HepG2 (cell line): Measurements from ENCODE around the gene ZBTB47. TPM values are rescaled to one million over a fixed set of nuclear protein-coding genes. Genes with fewer than 3 reads are reported as not detected.

Source experiments
- DNMT3B ChIP-seq: conservative IDR thresholded peaks from 2 replicates; pipeline ENCODE4 v1.6.1; 2016; ENCODE audit warnings: missing biosample characterization, control low read depth
- FOSL2 ChIP-seq: sonication (generic); formaldehyde crosslinking; IDR thresholded peaks from 2 replicates; pipeline ENCODE4 v1.4.0; 2020; ENCODE audit warnings: missing genetic modification reagents
- HDAC2 ChIP-seq: sonication (generic); formaldehyde crosslinking; IDR thresholded peaks from 2 replicates; pipeline ENCODE4 v1.4.0; 2020; ENCODE audit warnings: missing genetic modification reagents
- HNF4G ChIP-seq, 2 experiments: sonication (generic) in 1 of 2; formaldehyde crosslinking in 1 of 2; IDR thresholded peaks; 2 replicates each; pipeline versions ENCODE4 v1.4.0 to v1.6.1; 2011 to 2020; ENCODE audit warnings: borderline replicate concordance in 2 of 2, low read depth in 2 of 2, mild to moderate bottlenecking in 2 of 2, low read length in 1 of 2, missing genetic modification reagents in 1 of 2, moderate library complexity in 1 of 2
- MIXL1 ChIP-seq: IDR thresholded peaks from 2 replicates; pipeline ENCODE4 v1.6.1; 2016
- MTA3 ChIP-seq: sonication (generic); formaldehyde crosslinking; IDR thresholded peaks from 2 replicates; pipeline ENCODE4 v1.4.0; 2020; ENCODE audit warnings: missing genetic modification reagents
- NFE2L1 ChIP-seq: sonication (generic); formaldehyde crosslinking; IDR thresholded peaks from 2 replicates; pipeline ENCODE4 v1.4.0; 2020; ENCODE audit warnings: missing genetic modification reagents, mild to moderate bottlenecking, borderline replicate concordance
- RELA ChIP-seq: sonication (generic); formaldehyde crosslinking; IDR thresholded peaks from 2 replicates; pipeline ENCODE4 v1.4.0; 2020; ENCODE audit warnings: missing genetic modification reagents
- SNAI1 ChIP-seq: sonication (generic); formaldehyde crosslinking; IDR thresholded peaks from 2 replicates; pipeline ENCODE4 v1.5.0; 2020; ENCODE audit warnings: mild to moderate bottlenecking, missing genetic modification reagents, borderline replicate concordance
- U2AF1 ChIP-seq: fragments of 200-400 bp; formaldehyde crosslinking; optimal IDR thresholded peaks from 2 replicates; pipeline ENCODE3; 2017; ENCODE audit warnings: mild to moderate bottlenecking, low read depth, low read length
- ZNF253 ChIP-seq: sonication (generic); formaldehyde crosslinking; IDR thresholded peaks from 2 replicates; pipeline ENCODE4 v1.8.0; 2022; ENCODE audit warnings: mild to moderate bottlenecking, missing genetic modification reagents, borderline replicate concordance
- ZNF263 ChIP-seq: sonication (generic); formaldehyde crosslinking; IDR thresholded peaks from 2 replicates; pipeline ENCODE4 v1.4.0; 2020; ENCODE audit warnings: missing genetic modification reagents
- ZNF350 ChIP-seq: sonication (generic); formaldehyde crosslinking; IDR thresholded peaks from 2 replicates; pipeline ENCODE4 v1.4.0; 2020; ENCODE audit warnings: mild to moderate bottlenecking, low read depth, missing genetic modification reagents, borderline replicate concordance
- ZNF383 ChIP-seq: sonication (generic); formaldehyde crosslinking; IDR thresholded peaks from 2 replicates; pipeline ENCODE4 v1.4.0; 2020; ENCODE audit warnings: missing genetic modification reagents, mild to moderate bottlenecking, borderline replicate concordance
- ZSCAN12 ChIP-seq: sonication (generic); formaldehyde crosslinking; IDR thresholded peaks from 2 replicates; pipeline ENCODE4 v1.9.0; 2021; ENCODE audit warnings: mild to moderate bottlenecking, missing genetic modification reagents
- polyA plus RNA-seq, 8 experiments: library from polyadenylated mRNA; depleted of rRNA in 3 of 8; stranded (reverse) in 7 of 8; unstranded in 1 of 8; fragments of >200 nt; fragmentation: Illumina TruSeq in 4 of 8; extraction: Trizol in 4 of 8; gene quantifications; 2 replicates each; pipeline versions ENCODE4 v1.2.1 to v1.2.3, GENCODE V29; 2011 to 2016; ENCODE audit warnings: low read depth in 4 of 8, missing spikeins in 1 of 8, mixed read lengths in 1 of 8; ENCODE audit not compliant: insufficient read depth in 1 of 8
- total RNA-seq, 5 experiments: library from RNA; depleted of rRNA; stranded (reverse); fragments of >200 nt; fragmentation: Illumina TruSeq; extraction: Trizol; gene quantifications; 2 replicates each; pipeline ENCODE4 v1.2.3, GENCODE V29; 2016; ENCODE audit warnings: low read depth in 1 of 5
- TF ChIP-seq, protein P1 (sequence below): sonication (generic); formaldehyde crosslinking; conservative IDR thresholded peaks from 2 replicates; pipeline ENCODE4 v1.8.0; 2022; ENCODE audit warnings: low read depth, missing genetic modification reagents
- TF ChIP-seq, protein P2 (sequence below): sonication (generic); formaldehyde crosslinking; IDR thresholded peaks from 2 replicates; pipeline ENCODE4 v1.5.0; 2020; ENCODE audit warnings: missing genetic modification reagents
- TF ChIP-seq, protein P3 (sequence below): sonication (generic); formaldehyde crosslinking; IDR thresholded peaks from 2 replicates; pipeline ENCODE4 v1.5.0; 2020; ENCODE audit warnings: mild to moderate bottlenecking, missing genetic modification reagents
- TF ChIP-seq, protein P4 (sequence below): sonication (generic); formaldehyde crosslinking; IDR thresholded peaks from 2 replicates; pipeline ENCODE4 v1.4.0; 2020; ENCODE audit warnings: missing genetic modification reagents, borderline replicate concordance
- TF ChIP-seq, protein P5 (sequence below): sonication (generic); formaldehyde crosslinking; IDR thresholded peaks from 2 replicates; pipeline ENCODE4 v1.8.0; 2023; ENCODE audit warnings: mild to moderate bottlenecking, missing genetic modification reagents

Gene ZBTB47
- total and polyA plus RNA-seq, 2 of the 13 experiments (the other 11 are each of a cell fraction or from before 2014, with no cell fraction given): 1.5 to 3.1 TPM

DNA sequence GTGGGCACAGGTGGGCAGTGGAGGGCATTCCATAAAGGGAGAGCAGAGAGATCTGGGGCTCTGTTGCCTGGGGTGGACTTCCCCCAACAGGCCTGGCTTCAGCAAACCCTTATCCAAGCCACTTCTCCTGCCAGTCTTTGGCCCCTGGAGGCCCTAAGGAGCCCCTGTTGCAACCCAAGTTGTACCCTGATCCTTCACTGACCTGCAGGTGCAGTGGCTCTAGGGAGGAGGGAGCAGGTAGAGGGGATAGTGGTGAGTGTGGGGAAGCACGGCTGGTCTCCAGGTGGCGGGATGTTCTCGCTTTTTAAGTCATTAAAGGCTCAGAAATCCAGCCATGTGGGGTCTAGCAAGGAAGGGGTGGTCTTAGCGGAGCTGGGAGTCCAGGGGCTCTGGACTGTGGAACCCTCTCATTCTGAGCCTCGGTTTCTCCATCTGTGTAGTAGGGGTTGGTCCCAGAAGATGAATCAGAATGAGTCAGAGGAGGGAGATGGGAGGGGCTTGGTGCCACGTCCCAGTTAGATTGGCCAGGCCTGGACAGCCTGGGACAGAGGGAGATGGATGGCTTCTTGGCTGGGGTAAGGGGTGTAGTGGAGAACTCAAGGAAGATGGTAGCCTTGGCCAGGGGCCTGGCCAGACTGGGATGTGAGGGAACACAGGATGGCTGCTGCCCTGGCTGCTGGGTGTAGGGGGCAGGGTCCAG is 2.6 kb downstream of the ZBTB47 start (continued):
- TF ChIP-seq, protein P1, sequence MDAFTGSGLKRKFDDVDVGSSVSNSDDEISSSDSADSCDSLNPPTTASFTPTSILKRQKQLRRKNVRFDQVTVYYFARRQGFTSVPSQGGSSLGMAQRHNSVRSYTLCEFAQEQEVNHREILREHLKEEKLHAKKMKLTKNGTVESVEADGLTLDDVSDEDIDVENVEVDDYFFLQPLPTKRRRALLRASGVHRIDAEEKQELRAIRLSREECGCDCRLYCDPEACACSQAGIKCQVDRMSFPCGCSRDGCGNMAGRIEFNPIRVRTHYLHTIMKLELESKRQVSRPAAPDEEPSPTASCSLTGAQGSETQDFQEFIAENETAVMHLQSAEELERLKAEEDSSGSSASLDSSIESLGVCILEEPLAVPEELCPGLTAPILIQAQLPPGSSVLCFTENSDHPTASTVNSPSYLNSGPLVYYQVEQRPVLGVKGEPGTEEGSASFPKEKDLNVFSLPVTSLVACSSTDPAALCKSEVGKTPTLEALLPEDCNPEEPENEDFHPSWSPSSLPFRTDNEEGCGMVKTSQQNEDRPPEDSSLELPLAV: no peak
- no peak for TF ChIP-seq MIXL1 (CRISPR knock-in tag)
- TF ChIP-seq ZNF350 (CRISPR knock-in tag): 0 out of 2 replicates have a peak, but pooled peaks have one; percentile 7
- peak; percentile 37; the same call in 1 of the 2 replicates for TF ChIP-seq ZNF263 (CRISPR knock-in tag)
- TF ChIP-seq SNAI1: no peak
- TF ChIP-seq ZSCAN12 (CRISPR knock-in tag): no peak
- TF ChIP-seq MTA3 (CRISPR knock-in tag): no peak
- no peak for TF ChIP-seq ZNF383 (CRISPR knock-in tag)
- TF ChIP-seq U2AF1: no peak
- TF ChIP-seq, protein P2, sequence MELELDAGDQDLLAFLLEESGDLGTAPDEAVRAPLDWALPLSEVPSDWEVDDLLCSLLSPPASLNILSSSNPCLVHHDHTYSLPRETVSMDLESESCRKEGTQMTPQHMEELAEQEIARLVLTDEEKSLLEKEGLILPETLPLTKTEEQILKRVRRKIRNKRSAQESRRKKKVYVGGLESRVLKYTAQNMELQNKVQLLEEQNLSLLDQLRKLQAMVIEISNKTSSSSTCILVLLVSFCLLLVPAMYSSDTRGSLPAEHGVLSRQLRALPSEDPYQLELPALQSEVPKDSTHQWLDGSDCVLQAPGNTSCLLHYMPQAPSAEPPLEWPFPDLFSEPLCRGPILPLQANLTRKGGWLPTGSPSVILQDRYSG: no peak
- TF ChIP-seq, protein P3, sequence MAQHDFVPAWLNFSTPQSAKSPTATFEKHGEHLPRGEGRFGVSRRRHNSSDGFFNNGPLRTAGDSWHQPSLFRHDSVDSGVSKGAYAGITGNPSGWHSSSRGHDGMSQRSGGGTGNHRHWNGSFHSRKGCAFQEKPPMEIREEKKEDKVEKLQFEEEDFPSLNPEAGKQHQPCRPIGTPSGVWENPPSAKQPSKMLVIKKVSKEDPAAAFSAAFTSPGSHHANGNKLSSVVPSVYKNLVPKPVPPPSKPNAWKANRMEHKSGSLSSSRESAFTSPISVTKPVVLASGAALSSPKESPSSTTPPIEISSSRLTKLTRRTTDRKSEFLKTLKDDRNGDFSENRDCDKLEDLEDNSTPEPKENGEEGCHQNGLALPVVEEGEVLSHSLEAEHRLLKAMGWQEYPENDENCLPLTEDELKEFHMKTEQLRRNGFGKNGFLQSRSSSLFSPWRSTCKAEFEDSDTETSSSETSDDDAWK (CRISPR knock-in tag): no peak
- TF ChIP-seq, protein P4, sequence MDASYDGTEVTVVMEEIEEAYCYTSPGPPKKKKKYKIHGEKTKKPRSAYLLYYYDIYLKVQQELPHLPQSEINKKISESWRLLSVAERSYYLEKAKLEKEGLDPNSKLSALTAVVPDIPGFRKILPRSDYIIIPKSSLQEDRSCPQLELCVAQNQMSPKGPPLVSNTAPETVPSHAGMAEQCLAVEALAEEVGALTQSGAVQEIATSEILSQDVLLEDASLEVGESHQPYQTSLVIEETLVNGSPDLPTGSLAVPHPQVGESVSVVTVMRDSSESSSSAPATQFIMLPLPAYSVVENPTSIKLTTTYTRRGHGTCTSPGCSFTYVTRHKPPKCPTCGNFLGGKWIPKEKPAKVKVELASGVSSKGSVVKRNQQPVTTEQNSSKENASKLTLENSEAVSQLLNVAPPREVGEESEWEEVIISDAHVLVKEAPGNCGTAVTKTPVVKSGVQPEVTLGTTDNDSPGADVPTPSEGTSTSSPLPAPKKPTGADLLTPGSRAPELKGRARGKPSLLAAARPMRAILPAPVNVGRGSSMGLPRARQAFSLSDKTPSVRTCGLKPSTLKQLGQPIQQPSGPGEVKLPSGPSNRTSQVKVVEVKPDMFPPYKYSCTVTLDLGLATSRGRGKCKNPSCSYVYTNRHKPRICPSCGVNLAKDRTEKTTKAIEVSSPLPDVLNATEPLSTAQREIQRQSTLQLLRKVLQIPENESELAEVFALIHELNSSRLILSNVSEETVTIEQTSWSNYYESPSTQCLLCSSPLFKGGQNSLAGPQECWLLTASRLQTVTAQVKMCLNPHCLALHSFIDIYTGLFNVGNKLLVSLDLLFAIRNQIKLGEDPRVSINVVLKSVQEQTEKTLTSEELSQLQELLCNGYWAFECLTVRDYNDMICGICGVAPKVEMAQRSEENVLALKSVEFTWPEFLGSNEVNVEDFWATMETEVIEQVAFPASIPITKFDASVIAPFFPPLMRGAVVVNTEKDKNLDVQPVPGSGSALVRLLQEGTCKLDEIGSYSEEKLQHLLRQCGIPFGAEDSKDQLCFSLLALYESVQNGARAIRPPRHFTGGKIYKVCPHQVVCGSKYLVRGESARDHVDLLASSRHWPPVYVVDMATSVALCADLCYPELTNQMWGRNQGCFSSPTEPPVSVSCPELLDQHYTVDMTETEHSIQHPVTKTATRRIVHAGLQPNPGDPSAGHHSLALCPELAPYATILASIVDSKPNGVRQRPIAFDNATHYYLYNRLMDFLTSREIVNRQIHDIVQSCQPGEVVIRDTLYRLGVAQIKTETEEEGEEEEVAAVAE: no peak
- TF ChIP-seq ZNF253 (CRISPR knock-in tag): no peak
- no peak for TF ChIP-seq DNMT3B
- no peak for TF ChIP-seq HDAC2 (CRISPR knock-in tag)
- TF ChIP-seq FOSL2 (CRISPR knock-in tag): peak; percentile 78
- TF ChIP-seq RELA: no peak
- TF ChIP-seq, protein P5, sequence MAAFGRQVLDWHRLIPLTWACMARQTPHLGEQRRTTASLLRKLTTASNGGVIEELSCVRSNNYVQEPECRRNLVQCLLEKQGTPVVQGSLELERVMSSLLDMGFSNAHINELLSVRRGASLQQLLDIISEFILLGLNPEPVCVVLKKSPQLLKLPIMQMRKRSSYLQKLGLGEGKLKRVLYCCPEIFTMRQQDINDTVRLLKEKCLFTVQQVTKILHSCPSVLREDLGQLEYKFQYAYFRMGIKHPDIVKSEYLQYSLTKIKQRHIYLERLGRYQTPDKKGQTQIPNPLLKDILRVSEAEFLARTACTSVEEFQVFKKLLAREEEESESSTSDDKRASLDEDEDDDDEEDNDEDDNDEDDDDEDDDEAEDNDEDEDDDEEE (CRISPR knock-in tag): no peak
- 0 out of 2 replicates have a peak, but pooled peaks have one; percentile 9 for TF ChIP-seq HNF4G (IDR thresholded peaks at IDR 0.05; ENCODE audit: borderline replicate concordance, low read depth, low read length)
- TF ChIP-seq HNF4G (CRISPR knock-in tag; IDR thresholded peaks at IDR 0.05; ENCODE audit: borderline replicate concordance, low read depth): no peak
- TF ChIP-seq NFE2L1: no peak
